ENCODE results near the gene GORASP1. TPM values are rescaled to one million over a fixed set of nuclear protein-coding genes. Genes with fewer than 3 reads are reported as not detected.
A peak's percentile ranks its signal among the peaks of the same experiment; 100 is the strongest.

The GORASP1 gene
- total and polyA plus RNA-seq, 2 of the 13 experiments (the other 11 are each of a cell fraction or from before 2014, with no cell fraction given): 36.4 to 39.8 TPM

DNA sequence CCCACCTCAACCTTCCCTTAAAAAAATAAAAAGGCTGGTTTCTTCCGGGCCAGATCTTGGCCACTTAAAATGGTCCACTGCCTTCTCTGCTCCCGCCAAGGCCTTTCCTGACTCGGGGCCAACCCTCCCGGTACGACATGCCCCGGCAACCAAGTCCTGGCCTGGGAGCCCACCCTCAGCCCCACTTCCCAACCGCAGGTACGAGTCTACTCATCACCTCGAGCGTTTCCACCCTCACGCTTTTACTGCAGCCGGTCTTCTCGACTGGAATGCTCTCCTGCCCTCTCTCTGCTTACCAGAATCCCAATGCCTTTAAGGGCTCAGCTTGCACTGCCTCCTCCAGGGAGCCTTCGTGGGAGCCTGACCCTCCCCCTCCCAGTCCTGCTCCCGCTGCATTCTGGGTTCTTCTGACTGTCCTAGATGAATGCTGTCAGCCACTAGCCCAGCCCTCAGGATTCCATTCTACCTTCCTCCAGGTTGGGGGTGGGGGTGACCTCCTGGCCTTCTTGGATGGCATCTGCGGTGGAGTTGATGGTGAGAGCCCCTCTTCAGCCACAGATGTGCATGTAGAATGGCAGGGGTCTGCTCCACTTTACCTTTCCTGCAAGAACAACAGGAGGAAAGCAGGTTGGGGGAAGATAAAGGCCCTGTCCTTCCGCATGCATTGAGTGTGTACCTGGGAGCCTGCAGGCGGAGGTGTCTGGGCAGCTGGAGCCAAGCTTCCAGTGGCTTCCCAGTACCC is 47.0 kb upstream of the GORASP1 start (continued):
- TF ChIP-seq RELA (CRISPR knock-in tag; IDR thresholded peaks at IDR 0.05) (no peak), NFATC3 (CRISPR knock-in tag; IDR thresholded peaks at IDR 0.05) (no peak), BRD4 (CRISPR knock-in tag; IDR thresholded peaks at IDR 0.05) (no peak), ZNF20 (CRISPR knock-in tag; IDR thresholded peaks at IDR 0.05) (no peak), PLRG1 (conservative IDR thresholded peaks at IDR 0.05) (no peak), ZNF768 (CRISPR knock-in tag; IDR thresholded peaks at IDR 0.05) (peak; percentile 35; the same call in 1 of the 2 replicates), KDM5A (IDR thresholded peaks at IDR 0.05; ENCODE audit: borderline replicate concordance, low read length) (no peak), SMARCE1 (IDR thresholded peaks at IDR 0.05; ENCODE audit: borderline replicate concordance) (no peak), RFX3 (CRISPR knock-in tag; IDR thresholded peaks at IDR 0.05) (no peak), PTBP1 (IDR thresholded peaks at IDR 0.05; ENCODE audit: low read depth, low read length, poor library complexity, severe bottlenecking) (no peak), GATAD1 (CRISPR knock-in tag; IDR thresholded peaks at IDR 0.05) (peak; percentile 33; the same call in 1 of the 2 replicates), ZNF260 (CRISPR knock-in tag; IDR thresholded peaks at IDR 0.05; ENCODE audit: borderline replicate concordance, low read depth) (no peak), KDM4B (CRISPR knock-in tag; IDR thresholded peaks at IDR 0.05) (0 out of 2 replicates have a peak, but pooled peaks have one; percentile 26), ZNF780A (CRISPR knock-in tag; IDR thresholded peaks at IDR 0.05) (no peak), SIX4 (CRISPR knock-in tag; IDR thresholded peaks at IDR 0.05) (no peak), ZNF652 (CRISPR knock-in tag; IDR thresholded peaks at IDR 0.05; ENCODE audit: borderline replicate concordance, low read depth) (no peak), ZNF234 (CRISPR knock-in tag; conservative IDR thresholded peaks at IDR 0.05) (no peak), SRSF1 (optimal IDR thresholded peaks at IDR 0.05; ENCODE audit: low read depth, low read length) (peak; percentile 56)
- TF ChIP-seq, protein P1, sequence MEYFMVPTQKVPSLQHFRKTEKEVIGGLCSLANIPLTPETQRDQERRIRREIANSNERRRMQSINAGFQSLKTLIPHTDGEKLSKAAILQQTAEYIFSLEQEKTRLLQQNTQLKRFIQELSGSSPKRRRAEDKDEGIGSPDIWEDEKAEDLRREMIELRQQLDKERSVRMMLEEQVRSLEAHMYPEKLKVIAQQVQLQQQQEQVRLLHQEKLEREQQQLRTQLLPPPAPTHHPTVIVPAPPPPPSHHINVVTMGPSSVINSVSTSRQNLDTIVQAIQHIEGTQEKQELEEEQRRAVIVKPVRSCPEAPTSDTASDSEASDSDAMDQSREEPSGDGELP (IDR thresholded peaks at IDR 0.05; ENCODE audit: borderline replicate concordance, low read depth): no peak
- TF ChIP-seq, protein P2, sequence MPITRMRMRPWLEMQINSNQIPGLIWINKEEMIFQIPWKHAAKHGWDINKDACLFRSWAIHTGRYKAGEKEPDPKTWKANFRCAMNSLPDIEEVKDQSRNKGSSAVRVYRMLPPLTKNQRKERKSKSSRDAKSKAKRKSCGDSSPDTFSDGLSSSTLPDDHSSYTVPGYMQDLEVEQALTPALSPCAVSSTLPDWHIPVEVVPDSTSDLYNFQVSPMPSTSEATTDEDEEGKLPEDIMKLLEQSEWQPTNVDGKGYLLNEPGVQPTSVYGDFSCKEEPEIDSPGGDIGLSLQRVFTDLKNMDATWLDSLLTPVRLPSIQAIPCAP (CRISPR knock-in tag; IDR thresholded peaks at IDR 0.05; ENCODE audit: low read depth): no peak
- TF ChIP-seq, protein P3, sequence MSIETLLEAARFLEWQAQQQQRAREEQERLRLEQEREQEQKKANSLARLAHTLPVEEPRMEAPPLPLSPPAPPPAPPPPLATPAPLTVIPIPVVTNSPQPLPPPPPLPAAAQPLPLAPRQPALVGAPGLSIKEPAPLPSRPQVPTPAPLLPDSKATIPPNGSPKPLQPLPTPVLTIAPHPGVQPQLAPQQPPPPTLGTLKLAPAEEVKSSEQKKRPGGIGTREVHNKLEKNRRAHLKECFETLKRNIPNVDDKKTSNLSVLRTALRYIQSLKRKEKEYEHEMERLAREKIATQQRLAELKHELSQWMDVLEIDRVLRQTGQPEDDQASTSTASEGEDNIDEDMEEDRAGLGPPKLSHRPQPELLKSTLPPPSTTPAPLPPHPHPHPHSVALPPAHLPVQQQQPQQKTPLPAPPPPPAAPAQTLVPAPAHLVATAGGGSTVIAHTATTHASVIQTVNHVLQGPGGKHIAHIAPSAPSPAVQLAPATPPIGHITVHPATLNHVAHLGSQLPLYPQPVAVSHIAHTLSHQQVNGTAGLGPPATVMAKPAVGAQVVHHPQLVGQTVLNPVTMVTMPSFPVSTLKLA (IDR thresholded peaks at IDR 0.05): no peak
- TF ChIP-seq, protein P4, sequence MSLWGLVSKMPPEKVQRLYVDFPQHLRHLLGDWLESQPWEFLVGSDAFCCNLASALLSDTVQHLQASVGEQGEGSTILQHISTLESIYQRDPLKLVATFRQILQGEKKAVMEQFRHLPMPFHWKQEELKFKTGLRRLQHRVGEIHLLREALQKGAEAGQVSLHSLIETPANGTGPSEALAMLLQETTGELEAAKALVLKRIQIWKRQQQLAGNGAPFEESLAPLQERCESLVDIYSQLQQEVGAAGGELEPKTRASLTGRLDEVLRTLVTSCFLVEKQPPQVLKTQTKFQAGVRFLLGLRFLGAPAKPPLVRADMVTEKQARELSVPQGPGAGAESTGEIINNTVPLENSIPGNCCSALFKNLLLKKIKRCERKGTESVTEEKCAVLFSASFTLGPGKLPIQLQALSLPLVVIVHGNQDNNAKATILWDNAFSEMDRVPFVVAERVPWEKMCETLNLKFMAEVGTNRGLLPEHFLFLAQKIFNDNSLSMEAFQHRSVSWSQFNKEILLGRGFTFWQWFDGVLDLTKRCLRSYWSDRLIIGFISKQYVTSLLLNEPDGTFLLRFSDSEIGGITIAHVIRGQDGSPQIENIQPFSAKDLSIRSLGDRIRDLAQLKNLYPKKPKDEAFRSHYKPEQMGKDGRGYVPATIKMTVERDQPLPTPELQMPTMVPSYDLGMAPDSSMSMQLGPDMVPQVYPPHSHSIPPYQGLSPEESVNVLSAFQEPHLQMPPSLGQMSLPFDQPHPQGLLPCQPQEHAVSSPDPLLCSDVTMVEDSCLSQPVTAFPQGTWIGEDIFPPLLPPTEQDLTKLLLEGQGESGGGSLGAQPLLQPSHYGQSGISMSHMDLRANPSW (CRISPR knock-in tag; IDR thresholded peaks at IDR 0.05; ENCODE audit: borderline replicate concordance): no peak
- TF ChIP-seq, protein P5, sequence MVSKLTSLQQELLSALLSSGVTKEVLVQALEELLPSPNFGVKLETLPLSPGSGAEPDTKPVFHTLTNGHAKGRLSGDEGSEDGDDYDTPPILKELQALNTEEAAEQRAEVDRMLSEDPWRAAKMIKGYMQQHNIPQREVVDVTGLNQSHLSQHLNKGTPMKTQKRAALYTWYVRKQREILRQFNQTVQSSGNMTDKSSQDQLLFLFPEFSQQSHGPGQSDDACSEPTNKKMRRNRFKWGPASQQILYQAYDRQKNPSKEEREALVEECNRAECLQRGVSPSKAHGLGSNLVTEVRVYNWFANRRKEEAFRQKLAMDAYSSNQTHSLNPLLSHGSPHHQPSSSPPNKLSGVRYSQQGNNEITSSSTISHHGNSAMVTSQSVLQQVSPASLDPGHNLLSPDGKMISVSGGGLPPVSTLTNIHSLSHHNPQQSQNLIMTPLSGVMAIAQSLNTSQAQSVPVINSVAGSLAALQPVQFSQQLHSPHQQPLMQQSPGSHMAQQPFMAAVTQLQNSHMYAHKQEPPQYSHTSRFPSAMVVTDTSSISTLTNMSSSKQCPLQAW (CRISPR knock-in tag; IDR thresholded peaks at IDR 0.05): no peak; the same call in 1 of the 2 replicates
